Activated T-cell treated with anti-CD3 and anti-CD28 coated beads for 48 hours (primary cell): ENCODE measurements around the gene FGD2.
A peak's percentile ranks its signal among the peaks of the same experiment; 100 is the strongest.

ENCODE experiments used
- DNase-seq: peaks from one replicate; pipeline ENCODE4 v3.0.0-alpha.2; 2020; ENCODE audit warnings: low read depth

Gene FGD2

DNA sequence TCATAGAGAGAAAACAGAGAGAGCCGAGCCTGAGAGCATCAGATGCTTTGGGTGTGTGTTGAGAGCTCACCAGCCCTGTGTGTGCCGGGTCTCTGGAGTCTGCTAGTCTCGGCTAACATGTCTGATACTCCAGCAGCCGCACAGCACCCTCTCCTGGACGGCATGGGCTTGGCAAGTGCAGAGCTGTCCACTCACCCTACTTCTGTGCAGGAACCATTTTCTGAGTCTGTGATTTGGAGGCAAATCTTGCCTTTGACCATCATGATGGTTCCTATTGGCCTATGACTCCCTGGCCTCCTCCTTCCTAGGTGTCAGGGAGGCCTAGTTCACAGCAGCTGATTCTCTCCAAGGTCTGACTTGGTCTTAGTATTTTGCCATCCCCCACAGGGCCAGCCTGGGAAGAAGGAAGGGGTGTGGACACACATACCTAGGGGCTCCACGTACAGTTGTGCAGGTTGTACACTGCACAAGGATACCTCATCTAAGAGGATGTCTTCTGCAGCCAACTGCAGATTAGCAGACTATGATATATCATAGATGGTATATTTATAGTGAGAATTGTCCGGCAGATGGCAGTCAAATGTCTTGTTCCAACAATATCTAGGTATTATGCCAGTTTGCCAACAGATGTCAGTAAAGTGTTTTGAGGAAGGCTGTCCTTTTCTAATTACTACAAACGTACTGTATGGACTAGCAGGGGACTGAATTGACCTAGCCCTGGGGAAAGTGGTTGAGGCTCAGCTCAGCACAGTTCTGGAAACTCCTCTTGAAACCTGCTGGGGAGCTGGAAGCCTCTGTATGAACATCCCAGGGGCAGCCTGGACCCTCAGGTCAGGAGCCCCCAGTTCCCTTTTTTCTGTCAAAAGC lies 13.0 kb downstream of the FGD2 start:
- DNase-seq = peak; percentile 86

DNA sequence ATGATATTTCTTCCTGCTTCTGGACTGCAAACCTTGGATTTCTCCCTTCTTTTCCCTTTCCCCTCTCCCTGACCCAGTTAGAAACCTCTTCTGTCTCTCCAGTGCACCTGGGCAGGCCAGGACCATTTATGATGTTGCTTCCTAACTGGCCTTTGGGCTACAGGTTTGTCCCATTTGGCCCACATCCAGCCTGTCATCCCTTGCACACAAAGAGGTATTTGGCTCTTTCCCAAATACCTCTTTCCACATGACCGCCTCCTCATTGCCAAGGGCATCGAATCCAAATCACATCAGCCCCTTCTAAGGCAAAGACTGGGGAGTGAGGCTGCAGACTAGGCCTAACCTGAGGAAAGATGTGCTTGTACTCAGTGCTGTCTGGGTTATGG lies 13.6 kb downstream of the FGD2 start:
- no peak for DNase-seq

DNA sequence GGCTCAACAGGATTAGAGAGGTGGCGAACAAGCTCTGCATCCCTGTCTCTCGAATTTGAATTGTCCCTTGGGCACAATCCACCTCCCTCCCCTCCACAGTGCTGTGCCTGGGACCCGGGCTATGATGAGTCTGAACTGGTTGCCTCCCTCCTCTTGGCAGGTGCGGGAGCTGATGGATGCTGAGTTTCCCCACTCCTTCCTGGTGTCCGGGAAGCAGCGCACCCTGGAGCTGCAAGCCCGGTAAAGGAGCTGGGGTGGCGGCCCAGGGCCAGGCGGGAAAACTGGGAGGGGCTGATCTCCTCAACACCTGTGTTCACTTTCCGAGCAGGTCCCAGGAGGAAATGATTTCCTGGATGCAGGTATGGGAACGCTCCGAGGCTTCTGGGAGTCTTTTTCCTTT lies 14.9 kb downstream of the FGD2 start:
- no peak for DNase-seq

DNA sequence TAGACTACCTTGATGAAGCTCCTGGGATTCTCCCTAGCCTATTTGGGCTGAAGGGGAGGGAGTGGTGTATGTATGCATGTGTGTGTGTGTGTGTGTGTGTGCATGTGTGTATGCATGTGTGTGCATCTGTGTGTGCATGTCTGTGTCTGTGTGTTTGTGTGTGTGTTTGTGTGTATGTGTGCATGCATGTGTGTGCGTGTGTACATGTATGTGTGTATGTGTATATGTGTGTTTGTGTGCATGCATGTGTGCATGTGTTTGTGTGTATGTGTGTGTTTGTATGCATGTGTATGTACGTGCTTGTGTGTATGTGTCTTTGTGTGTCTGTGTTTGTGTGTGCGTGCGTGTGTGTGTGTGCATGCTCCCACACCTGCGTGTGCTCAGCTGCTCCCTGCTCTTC lies 15.4 kb downstream of the FGD2 start:
- no peak for DNase-seq

GRCh38 chr6:37021356-37022129 lies 16.1 kb downstream of the FGD2 start:
- peak; percentile 51 for DNase-seq

DNA sequence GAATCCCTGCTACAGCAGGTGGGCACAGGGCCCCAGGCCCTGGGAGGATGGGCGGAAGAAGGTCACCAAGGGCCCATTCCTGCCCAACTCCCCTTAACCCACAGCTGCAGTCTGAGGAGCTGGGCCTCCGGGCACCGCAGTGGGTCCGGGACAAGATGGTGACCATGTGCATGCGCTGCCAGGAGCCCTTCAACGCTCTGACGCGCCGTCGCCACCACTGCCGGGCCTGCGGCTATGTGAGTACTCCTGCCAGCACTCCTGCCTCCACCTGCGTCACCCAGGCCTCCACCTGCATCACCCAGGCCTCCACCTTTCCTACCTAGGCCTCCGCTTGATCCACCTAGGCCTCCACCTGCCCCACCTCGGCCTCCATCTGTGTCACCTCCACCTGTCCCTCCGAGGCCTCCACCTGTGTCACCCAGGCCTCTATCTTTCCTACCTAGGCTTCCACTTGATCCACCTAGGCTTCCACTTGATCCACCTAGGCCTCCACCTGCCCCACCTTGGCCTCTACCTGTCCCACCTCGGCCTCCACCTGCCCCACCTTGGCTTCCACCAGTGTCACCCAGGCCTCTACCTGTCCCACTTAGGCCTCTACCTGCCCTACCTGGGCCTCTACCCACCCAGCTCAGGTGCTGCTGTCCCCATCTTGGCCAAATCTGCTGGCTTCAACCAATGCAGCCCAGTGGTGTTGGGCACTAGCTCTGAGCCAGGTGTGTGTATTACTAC lies 16.8 kb downstream of the FGD2 start:
- no peak for DNase-seq

DNA sequence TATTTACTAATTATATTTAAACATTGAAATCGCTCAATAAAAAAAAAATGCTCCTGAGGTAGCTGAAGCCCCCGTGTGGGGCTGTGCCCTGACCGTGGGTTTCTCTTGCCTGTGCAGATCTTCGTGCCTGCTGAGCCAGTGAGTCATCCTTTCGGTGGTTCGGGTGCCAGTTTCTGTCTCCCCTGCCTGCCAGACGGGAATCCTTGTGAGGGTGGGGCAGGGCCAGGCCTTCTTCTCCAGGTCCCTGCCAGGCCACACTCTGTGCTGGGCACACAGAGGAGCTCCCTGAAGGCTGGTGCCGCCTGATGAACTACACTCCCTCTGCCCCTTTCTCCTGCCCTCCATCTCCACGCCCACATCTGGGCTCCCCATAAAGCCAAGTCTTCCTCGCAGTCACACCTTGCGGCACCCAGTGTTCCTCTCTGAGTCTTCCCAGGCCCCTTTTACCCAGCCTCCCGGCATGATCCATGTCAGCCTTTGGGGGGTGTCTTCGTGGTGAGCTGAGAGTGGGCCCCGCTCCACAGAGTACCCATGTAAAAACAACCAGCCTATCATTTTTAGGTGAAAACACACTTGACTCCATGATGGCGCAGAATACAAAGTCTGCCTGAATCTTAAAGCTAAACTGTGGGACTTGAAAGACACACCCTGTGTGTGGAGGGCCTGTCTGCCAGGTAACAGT lies 19.3 kb downstream of the FGD2 start:
- peak; percentile 54 for DNase-seq

GRCh38 chr6:37025621-37026466 lies 20.4 kb downstream of the FGD2 start:
- no peak for DNase-seq

GRCh38 chr6:37027036-37027720 lies 21.7 kb downstream of the FGD2 start:
- no peak for DNase-seq

GRCh38 chr6:37027811-37028469 lies 22.5 kb downstream of the FGD2 start:
- no peak for DNase-seq

- DNase-seq = no peak
These were observed 24.0 kb downstream of the FGD2 start for GRCh38 chr6:37029249-37029971.

GRCh38 chr6:37030599-37030998 lies 25.1 kb downstream of the FGD2 start:
- DNase-seq = no peak

DNA sequence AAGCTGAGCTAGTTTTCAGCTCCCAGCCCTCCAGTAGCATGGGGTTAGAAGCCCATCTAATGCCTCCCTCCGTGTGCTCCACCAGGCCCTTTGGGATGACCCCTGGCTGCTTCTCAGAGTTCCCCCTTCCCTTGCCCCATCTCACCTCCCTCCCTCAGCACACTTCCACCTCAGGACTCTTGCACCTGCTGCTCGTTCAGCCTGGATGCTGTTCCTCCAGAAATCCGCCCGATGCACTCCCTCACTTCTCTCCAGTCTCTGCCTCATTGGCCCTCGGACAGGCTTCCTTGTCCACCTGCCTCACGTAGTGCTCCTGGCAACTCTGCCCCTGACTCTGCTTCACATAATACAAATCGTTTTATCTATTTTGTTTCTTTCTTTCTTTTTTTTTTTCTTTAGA lies 26.8 kb downstream of the FGD2 start:
- DNase-seq = no peak

DNA sequence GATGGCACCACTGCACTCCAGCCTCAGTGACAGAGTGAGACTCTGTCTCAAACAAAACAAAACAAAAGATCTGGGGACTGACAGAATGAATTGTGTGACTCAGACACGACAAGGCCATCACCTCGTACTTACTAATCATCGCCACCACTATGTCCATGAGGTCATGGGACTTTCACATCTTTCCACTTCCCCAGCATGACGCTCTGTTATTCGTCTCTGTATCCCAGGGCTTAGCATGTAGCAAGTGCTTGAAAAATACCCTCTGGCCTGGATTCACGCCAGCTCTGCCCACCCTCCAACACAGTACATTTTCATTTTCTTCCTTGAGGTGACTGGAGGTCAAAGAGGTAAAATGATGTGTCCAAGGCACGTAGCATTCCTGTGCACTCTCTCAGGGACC lies 27.8 kb downstream of the FGD2 start:
- DNase-seq = peak; percentile 50

DNA sequence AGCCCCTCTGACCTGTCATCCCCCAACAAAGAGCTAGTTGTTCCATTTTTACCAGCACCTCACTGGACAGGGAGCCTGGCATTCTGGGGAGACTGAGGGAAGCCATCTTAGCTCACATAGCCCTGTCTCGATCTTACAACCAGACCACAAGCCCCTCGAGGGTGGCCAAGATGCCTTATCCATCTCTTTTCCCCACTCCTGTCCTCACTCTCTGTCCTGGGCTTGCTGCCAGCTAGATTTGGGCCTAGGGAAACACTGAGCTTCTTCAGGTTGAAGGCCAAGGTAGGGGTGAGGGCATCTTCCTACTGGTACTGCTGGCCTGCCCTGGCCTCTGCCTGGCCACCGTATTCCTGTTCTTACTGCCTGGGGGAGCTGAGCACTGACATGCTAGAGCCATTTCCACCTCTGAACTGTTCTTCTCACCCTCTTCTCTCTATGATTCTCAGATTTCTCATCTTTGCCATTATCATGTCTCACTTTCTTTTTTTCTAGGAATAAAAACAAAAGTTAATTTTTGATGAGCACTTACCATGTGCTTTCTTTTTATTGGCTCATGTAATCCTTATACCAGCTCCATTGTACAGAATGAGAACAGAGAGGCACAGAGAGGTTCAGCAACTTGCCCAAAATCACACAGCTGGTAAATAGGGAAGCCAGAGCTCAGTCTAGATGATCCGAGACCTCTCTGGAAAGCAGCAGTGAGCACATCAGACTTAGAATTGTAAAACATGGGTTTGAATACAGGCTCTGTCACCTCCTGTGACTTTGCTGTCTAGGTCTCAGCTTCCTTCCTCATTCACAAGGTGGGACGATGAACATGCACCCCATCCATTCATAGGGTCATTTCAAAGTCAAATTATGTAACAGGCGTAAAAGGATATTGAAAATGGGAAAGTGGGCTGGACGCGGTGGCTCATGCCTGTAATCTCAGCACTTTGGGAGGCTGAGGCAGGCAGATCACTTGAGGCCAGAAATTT lies 28.7 kb downstream of the FGD2 start:
- no peak for DNase-seq

- no peak for DNase-seq
These were observed 30.7 kb downstream of the FGD2 start for GRCh38 chr6:37036146-37036545.

DNA sequence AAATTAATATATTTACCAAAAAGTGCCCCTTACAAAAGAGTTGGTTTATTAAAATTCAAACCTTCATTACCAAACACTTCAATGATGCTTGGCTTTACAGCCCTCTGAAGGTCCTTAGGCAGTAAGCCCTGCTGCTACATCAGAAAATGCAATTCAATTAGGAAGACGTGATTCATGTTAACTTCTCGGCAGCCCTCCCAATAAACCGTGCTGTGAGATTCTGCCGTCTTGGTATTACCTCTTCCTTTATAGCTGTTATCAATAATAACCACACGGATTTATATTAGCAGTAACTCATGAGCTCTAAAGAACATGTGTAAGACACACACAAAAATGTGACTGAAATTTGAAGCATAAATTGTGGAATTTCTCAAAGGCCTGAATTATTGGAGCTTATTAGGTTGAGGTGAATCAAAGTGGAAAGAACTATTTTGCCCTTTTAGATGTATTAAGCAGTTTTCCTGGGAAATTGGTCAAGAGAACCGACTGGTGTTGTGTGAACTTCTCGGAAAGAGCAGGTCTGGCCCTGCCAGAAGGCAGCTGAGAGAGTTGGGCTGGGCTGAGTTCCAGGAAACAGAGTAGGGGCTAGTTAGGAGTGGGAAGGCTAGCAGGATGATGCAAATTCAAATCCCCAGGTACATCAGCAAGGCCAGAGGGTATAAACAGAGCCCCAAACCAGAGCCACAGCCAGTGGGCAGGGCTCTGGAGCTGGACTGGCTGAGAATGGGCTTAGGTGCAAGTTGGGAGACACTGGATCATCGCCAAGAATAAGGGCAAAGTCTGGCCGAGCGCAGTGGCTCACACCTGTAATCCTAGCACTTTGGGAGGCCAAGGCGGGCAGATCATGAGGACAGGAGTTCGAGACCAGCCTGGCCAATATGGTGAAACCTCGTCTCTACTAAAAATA lies 33.1 kb downstream of the FGD2 start:
- DNase-seq = no peak
